ENCODE results near the gene RORC.

DNA sequence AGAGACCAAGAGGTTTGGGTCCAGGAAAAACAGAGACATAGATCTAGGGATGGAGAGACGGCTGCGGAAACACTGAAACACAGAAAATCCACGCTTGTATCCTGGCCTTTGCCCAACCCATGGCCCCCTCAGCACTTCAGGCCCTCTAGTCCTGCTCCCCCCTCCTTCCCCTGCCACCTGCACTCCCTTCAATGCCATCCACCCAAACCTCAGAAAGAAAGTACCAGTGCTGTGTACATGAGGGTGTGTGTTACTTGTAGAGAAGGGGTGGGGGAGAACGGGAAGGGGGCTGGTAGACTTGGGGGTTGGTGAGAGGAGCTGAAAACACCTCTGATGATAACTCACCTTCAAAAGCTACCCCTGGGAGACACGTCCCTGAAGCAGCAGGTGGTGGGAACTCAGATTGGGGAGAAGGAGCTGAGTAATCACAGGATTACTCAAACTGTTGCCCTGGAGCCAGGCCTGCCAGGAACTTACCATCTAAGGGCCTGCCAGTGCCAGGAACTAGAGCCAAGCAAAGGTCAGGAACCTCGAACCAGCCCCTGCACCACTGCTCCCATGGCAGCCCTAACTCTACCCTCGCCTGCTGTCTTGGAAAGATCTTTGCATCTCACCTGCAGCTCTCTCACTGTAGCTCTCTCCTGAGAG lies 11.5 kb downstream of the RORC start:
- TF ChIP-seq, protein P1, sequence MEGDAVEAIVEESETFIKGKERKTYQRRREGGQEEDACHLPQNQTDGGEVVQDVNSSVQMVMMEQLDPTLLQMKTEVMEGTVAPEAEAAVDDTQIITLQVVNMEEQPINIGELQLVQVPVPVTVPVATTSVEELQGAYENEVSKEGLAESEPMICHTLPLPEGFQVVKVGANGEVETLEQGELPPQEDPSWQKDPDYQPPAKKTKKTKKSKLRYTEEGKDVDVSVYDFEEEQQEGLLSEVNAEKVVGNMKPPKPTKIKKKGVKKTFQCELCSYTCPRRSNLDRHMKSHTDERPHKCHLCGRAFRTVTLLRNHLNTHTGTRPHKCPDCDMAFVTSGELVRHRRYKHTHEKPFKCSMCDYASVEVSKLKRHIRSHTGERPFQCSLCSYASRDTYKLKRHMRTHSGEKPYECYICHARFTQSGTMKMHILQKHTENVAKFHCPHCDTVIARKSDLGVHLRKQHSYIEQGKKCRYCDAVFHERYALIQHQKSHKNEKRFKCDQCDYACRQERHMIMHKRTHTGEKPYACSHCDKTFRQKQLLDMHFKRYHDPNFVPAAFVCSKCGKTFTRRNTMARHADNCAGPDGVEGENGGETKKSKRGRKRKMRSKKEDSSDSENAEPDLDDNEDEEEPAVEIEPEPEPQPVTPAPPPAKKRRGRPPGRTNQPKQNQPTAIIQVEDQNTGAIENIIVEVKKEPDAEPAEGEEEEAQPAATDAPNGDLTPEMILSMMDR (IDR thresholded peaks at IDR 0.05), result no peak
- TF ChIP-seq POLR2A (IDR thresholded peaks at IDR 0.05), result no peak

Data from testis (tissue), 2 donors.